Endodermal cell (in vitro differentiated cells): ENCODE measurements around the gene ZNF491. TPM values are rescaled to one million over a fixed set of nuclear protein-coding genes. Genes with fewer than 3 reads are reported as not detected.

Source experiments
- DNase-seq: peaks from one replicate; pipeline ENCODE4 v3.0.0-alpha.2; 2017
- H3K27ac ChIP-seq: 2 replicates; pipeline ENCODE4 v1.5.1; 2013; ENCODE audit warnings: mild to moderate bottlenecking, low read depth, low read length, moderate library complexity
- H3K27me3 ChIP-seq: 2 replicates; pipeline ENCODE4 v1.6.1; 2013; ENCODE audit warnings: mild to moderate bottlenecking, low read length, moderate library complexity; ENCODE audit not compliant: insufficient read depth, control insufficient read depth, poor library complexity, severe bottlenecking
- H3K36me3 ChIP-seq: 2 replicates; pipeline ENCODE4 v1.7.0; 2013; ENCODE audit warnings: mild to moderate bottlenecking, low read length, moderate library complexity; ENCODE audit not compliant: control insufficient read depth, insufficient read depth
- H3K4me1 ChIP-seq: one replicate; pipeline ENCODE4 v1.7.0; 2013; ENCODE audit warnings: low read length; ENCODE audit not compliant: control insufficient read depth, insufficient read depth
- H3K4me3 ChIP-seq: 2 replicates; pipeline ENCODE4 v1.5.1; 2013; ENCODE audit warnings: mild to moderate bottlenecking, low read length, moderate library complexity
- H3K9ac ChIP-seq: 2 replicates; pipeline ENCODE4 v1.6.1; 2013; ENCODE audit warnings: mild to moderate bottlenecking, low read length, moderate library complexity; ENCODE audit not compliant: poor library complexity, severe bottlenecking; ENCODE audit errors: extremely low read depth
- H3K9me3 ChIP-seq: 2 replicates; pipeline ENCODE4 v1.6.1; 2013; ENCODE audit warnings: mild to moderate bottlenecking, low read length, moderate library complexity; ENCODE audit not compliant: control insufficient read depth
- H3K27ac Mint-ChIP-seq: 2 replicates; pipeline ENCODE4 v1.8.0; 2020; ENCODE audit warnings: mixed read lengths
- H3K27me3 Mint-ChIP-seq: 2 replicates; pipeline ENCODE4 v1.8.0; 2021; ENCODE audit warnings: mild to moderate bottlenecking, mixed read lengths; ENCODE audit not compliant: insufficient read depth
- H3K36me3 Mint-ChIP-seq: 2 replicates; pipeline ENCODE4 v1.8.0; 2020; ENCODE audit warnings: low read depth, mixed read lengths
- H3K4me1 Mint-ChIP-seq: 2 replicates; pipeline ENCODE4 v1.8.0; 2020; ENCODE audit warnings: mixed read lengths
- H3K4me3 Mint-ChIP-seq: 2 replicates; pipeline ENCODE4 v1.8.0; 2020; ENCODE audit warnings: mild to moderate bottlenecking, moderate library complexity, mixed read lengths
- H3K9me3 Mint-ChIP-seq: 2 replicates; pipeline ENCODE4 v1.8.0; 2020; ENCODE audit warnings: mild to moderate bottlenecking, mixed read lengths
- WGBS, 2 experiments: methylation state at CpG; one replicate each; pipeline versions ENCODE4 v1.1.5 to v1.1.7; 2013; ENCODE audit warnings: missing lambda C conversion rate in 2 of 2, mixed read lengths in 1 of 2; ENCODE audit not compliant: insufficient coverage in 1 of 2, insufficient read length in 1 of 2; 5-methylcytosine and 5-hydroxymethylcytosine counted together
- total RNA-seq, 2 donors: library from RNA; stranded (reverse); fragmentation: NEBNext Ultra II Directional in 1 of 2; extraction: Animal tissue kit (Norgen Biotek cat#: 25700) in 1 of 2; gene quantifications; 2 replicates in 1 of 2; 3 replicates in 1 of 2; pipeline ENCODE4 v1.2.1, GENCODE V29; 2021
- TF ChIP-seq, protein P1 (sequence below): fragments of 200-600 bp; sonication (generic); conservative IDR thresholded peaks from 2 replicates; pipeline ENCODE4 v1.5.0; 2021; ENCODE audit warnings: antibody characterized with exemption, mild to moderate bottlenecking

The ZNF491 gene
- total RNA-seq, 2 donors from 2014 or later: 0.90 to 2.1 TPM

DNA sequence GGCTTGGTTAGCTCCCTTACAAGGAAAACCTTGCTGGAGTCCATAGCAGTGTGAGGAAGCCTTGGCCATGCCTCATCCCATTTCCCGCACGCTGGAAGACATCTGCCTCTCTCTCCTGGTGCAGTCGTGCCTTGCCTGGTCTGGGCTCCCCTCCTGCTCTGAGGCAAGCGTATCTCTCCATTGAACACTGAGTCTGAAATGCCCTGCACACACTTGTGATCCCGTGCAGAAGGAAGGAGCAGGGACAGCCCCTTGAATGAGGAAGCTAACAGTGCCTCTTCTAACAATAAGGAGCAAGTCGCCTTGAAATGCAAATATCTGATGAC, 15.3 kb downstream of the ZNF491 start:
- Histone ChIP-seq H3K27me3 (no peaks in the 10 kb centered on the region), H3K36me3 (peaks cover 10% of the 10 kb centered on the region), H3K9ac (no peak overlapping the region), H3K9me3 (no peaks in the 10 kb centered on the region), H3K4me3 (peak overlapping the region; percentile 92), H3K4me1 (peaks cover 4% of the 10 kb centered on the region), H3K27ac (peak overlapping the region; percentile 42)
- Mint-ChIP-seq H3K4me1 (peaks cover 4% of the 10 kb centered on the region), H3K4me3 (peak overlapping the region; percentile 78), H3K36me3 (peaks cover 30% of the 10 kb centered on the region), H3K27me3 (peaks cover 29% of the 10 kb centered on the region), H3K27ac (peak overlapping the region; percentile 50), H3K9me3 (peaks cover 35% of the 10 kb centered on the region)
- TF ChIP-seq, protein P1, sequence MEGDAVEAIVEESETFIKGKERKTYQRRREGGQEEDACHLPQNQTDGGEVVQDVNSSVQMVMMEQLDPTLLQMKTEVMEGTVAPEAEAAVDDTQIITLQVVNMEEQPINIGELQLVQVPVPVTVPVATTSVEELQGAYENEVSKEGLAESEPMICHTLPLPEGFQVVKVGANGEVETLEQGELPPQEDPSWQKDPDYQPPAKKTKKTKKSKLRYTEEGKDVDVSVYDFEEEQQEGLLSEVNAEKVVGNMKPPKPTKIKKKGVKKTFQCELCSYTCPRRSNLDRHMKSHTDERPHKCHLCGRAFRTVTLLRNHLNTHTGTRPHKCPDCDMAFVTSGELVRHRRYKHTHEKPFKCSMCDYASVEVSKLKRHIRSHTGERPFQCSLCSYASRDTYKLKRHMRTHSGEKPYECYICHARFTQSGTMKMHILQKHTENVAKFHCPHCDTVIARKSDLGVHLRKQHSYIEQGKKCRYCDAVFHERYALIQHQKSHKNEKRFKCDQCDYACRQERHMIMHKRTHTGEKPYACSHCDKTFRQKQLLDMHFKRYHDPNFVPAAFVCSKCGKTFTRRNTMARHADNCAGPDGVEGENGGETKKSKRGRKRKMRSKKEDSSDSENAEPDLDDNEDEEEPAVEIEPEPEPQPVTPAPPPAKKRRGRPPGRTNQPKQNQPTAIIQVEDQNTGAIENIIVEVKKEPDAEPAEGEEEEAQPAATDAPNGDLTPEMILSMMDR: no peak
- no peak for DNase-seq
- 12 to 25% methylated on average over 3 to 6 of the region's 6 CpGs for WGBS, 2 experiments

DNA sequence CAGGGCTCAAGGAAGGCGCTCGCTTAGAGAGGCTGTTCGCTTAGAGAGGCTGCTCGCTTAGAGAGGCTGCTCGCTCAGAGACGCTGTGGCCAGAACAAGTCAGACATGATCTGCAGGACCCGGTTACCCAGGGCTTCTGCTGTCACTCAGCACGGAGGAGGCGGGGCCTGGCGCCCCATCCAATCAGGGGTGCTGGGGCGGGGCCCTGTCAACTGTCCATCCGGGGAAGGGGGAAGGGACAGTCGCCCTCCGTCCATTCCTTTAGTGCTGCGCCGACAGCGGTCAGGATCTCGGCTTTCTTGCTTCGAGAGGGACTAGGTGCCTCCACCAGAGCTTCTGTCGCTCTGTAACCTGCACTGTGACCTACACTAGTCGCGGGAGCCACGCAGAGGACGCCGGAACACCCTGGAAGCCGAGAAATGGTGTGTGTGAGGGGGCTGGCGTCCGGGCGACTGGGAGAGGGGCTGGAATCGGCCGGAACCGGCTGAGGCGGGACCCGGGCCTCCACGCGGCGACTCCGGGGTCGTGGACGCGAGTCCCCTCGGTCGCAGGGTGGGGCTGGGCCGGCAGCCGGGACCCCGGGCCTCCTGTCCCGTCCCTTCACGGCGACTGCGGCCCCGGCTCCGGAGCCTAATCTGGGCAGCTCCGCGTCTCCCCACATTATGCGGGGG, 15.8 kb downstream of the ZNF491 start, which contains the start of gene ZNF440:
TSS of gene ZNF440 (plus strand) at position 245 of the 671 bp plus-strand sequence. CDS start at position 420, 175 bp downstream.
- Mint-ChIP-seq H3K27ac (peak within 1 kb of the TSS; percentile 84), H3K4me3 (peak within 1 kb of the TSS; percentile 78), H3K27me3 (peaks cover 29% of the 10 kb centered on the region), H3K9me3 (peaks cover 30% of the 10 kb centered on the region), H3K36me3 (peaks cover 32% of the 10 kb centered on the region), H3K4me1 (peaks cover 4% of the 10 kb centered on the region)
- WGBS, 2 experiments: 1% methylated on average over 16 to 55 of the region's 55 CpGs
- H3K27ac ChIP-seq: peak within 1 kb of the TSS; percentile 79
- DNase-seq: peak; percentile 99
- TF ChIP-seq, protein P1: no peak
- H3K4me3 ChIP-seq: peak within 1 kb of the TSS; percentile 92
- peak within 1 kb of the TSS; percentile 82 for H3K9ac ChIP-seq
- peaks cover 10% of the 10 kb centered on the region for H3K36me3 ChIP-seq
- H3K27me3 ChIP-seq: no peaks in the 10 kb centered on the region
- H3K4me1 ChIP-seq: peaks cover 4% of the 10 kb centered on the region
- H3K9me3 ChIP-seq: no peaks in the 10 kb centered on the region

DNA sequence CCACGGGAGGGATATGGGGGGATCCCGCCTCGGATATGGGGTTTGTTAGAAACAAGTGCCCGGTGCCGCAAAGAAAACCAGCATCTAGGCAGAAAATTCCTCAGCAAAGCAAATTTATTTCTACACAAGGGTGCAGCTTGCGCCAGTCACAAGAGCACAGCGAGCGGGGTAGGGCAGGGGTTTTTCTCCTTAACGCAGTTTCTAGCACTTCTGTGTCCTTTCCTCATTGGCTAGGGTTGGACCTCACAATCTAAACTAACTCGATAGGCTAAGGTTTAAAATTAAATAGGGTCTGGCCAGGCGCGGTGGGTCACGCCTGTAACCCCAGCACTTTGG, 16.3 kb downstream of the ZNF491 start:
- Histone ChIP-seq H3K36me3 (peaks cover 15% of the 10 kb centered on the region), H3K4me3 (peak overlapping the region; percentile 92), H3K27me3 (no peaks in the 10 kb centered on the region), H3K27ac (no peak overlapping the region), H3K4me1 (peaks cover 4% of the 10 kb centered on the region), H3K9me3 (no peaks in the 10 kb centered on the region), H3K9ac (peak overlapping the region; percentile 82)
- no peak for DNase-seq
- Mint-ChIP-seq H3K4me1 (peaks cover 4% of the 10 kb centered on the region), H3K27ac (peak overlapping the region; percentile 72), H3K27me3 (peaks cover 29% of the 10 kb centered on the region), H3K9me3 (peaks cover 26% of the 10 kb centered on the region), H3K4me3 (peak overlapping the region; percentile 78), H3K36me3 (peaks cover 34% of the 10 kb centered on the region)
- 31 to 35% methylated on average over 8 to 13 of the region's 13 CpGs for WGBS, 2 experiments
- TF ChIP-seq, protein P1: no peak
